H1 (cell line): ENCODE results near the gene LCE3B. TPM values are rescaled to one million over a fixed set of nuclear protein-coding genes. Genes with fewer than 3 reads are reported as not detected.

Experiments
- CTCF ChIA-PET: fragments of 300-600 bp; sonication (Branson Sonifier 250); formaldehyde crosslinking; loops from one replicate; lab custom pipeline; 2021; ENCODE audit not compliant: partially characterized antibody; lab: Charles Lee
- POLR2A ChIA-PET: fragments of 300-600 bp; sonication (Branson Sonifier 250); formaldehyde crosslinking; loops from one replicate; lab custom pipeline; 2021; ENCODE audit warnings: inconsistent platforms; ENCODE audit not compliant: partially characterized antibody; lab: Charles Lee
- DNase-seq, 2 experiments: peaks; one replicate each; pipeline versions ENCODE4 v3.0.0 to v3.0.0-alpha.2; 2010 to 2022; ENCODE audit warnings: low spot score in 2 of 2, low read depth in 1 of 2, mixed read lengths in 1 of 2
- FAIRE-seq: peaks from 2 replicates; lab custom pipeline; 2011; peaks lifted over from hg19 to GRCh38; lab: Jason Lieb, UNC
- H2AFZ ChIP-seq: 2 replicates; pipeline ENCODE4 v1.8.1; 2012; ENCODE audit warnings: low read length, inconsistent platforms
- H2AK5ac ChIP-seq: 2 replicates; pipeline ENCODE4 v1.6.1; 2013; ENCODE audit warnings: low read depth, low read length
- H2BK120ac ChIP-seq: replicated peaks from 2 replicates; pipeline ENCODE3; 2013; ENCODE audit warnings: low read depth, low read length, inconsistent platforms
- H2BK12ac ChIP-seq: 2 replicates; pipeline ENCODE4 v1.6.1; 2013; ENCODE audit warnings: low read depth, low read length
- H2BK15ac ChIP-seq: 2 replicates; pipeline ENCODE4 v1.6.1; 2013; ENCODE audit warnings: low read length
- H2BK20ac ChIP-seq: 2 replicates; pipeline ENCODE4 v1.6.1; 2013; ENCODE audit warnings: low read length
- H2BK5ac ChIP-seq: 2 replicates; pipeline ENCODE4 v1.6.1; 2013; ENCODE audit warnings: low read depth, low read length
- H3K14ac ChIP-seq: 2 replicates; pipeline ENCODE4 v1.6.1; 2013; ENCODE audit warnings: inconsistent platforms; ENCODE audit not compliant: insufficient read length
- H3K18ac ChIP-seq: 2 replicates; pipeline ENCODE4 v1.6.1; 2013; ENCODE audit warnings: low read length; ENCODE audit errors: extremely low read depth
- H3K23ac ChIP-seq: 2 replicates; pipeline ENCODE4 v1.6.1; 2013; ENCODE audit warnings: inconsistent platforms; ENCODE audit not compliant: insufficient read length
- H3K23me2 ChIP-seq: 2 replicates; pipeline ENCODE4 v1.6.1; 2013; ENCODE audit warnings: low read depth, low read length
- H3K27ac ChIP-seq: 2 replicates; pipeline ENCODE4 v1.6.1; 2011; ENCODE audit warnings: low read depth, low read length, inconsistent platforms
- H3K27me3 ChIP-seq, 4 experiments: replicated peaks in 1 of 4; 1 replicate in 1 of 4; 2 replicates in 3 of 4; pipeline versions ENCODE4 v1.6.1 to v1.8.1; 2011 to 2013; ENCODE audit warnings: low read length in 3 of 4, mild to moderate bottlenecking in 3 of 4, inconsistent platforms in 2 of 4, mixed read lengths in 2 of 4, moderate library complexity in 1 of 4; ENCODE audit not compliant: control insufficient read depth in 3 of 4, insufficient read depth in 3 of 4; ENCODE audit errors: extremely low read depth in 1 of 4
- H3K36me3 ChIP-seq, 4 experiments: 2 replicates each; pipeline versions ENCODE4 v1.6.1 to v1.8.1; 2011 to 2013; ENCODE audit warnings: mild to moderate bottlenecking in 4 of 4, low read length in 3 of 4, moderate library complexity in 2 of 4, control low read depth in 1 of 4, inconsistent platforms in 1 of 4; ENCODE audit not compliant: insufficient read depth in 4 of 4, control insufficient read depth in 2 of 4
- H3K4ac ChIP-seq: replicated peaks from 2 replicates; pipeline ENCODE3; 2013; ENCODE audit warnings: low read length, low read depth, mixed read lengths, inconsistent platforms; ENCODE audit not compliant: insufficient read length
- H3K4me1 ChIP-seq, 4 experiments: replicated peaks in 1 of 4; 1 replicate in 1 of 4; 2 replicates in 3 of 4; pipeline versions ENCODE4 v1.6.1 to v1.8.1; 2011 to 2013; ENCODE audit warnings: low read length in 3 of 4, inconsistent platforms in 2 of 4, mixed read lengths in 1 of 4; ENCODE audit not compliant: insufficient read depth in 4 of 4, control insufficient read depth in 3 of 4
- H3K4me2 ChIP-seq, 2 experiments: 2 replicates each; pipeline versions ENCODE4 v1.6.1 to v1.8.1; 2011 to 2013; ENCODE audit warnings: low read depth in 2 of 2, low read length in 2 of 2, control low read depth in 1 of 2, inconsistent platforms in 1 of 2, mild to moderate bottlenecking in 1 of 2; ENCODE audit not compliant: insufficient read depth in 1 of 2
- H3K4me3 ChIP-seq, 4 experiments: fragments of 200-600, 300-600 bp in 1 of 4; sonication (generic), shearing (Covaris generic), sonication (Bioruptor Twin) in 1 of 4; 2 replicates each; pipeline versions ENCODE4 v1.5.1 to v1.8.1; 2011 to 2016; ENCODE audit warnings: low read length in 4 of 4, low read depth in 3 of 4, control low read depth in 2 of 4, inconsistent platforms in 2 of 4, mild to moderate bottlenecking in 2 of 4, mixed read lengths in 1 of 4, moderate library complexity in 1 of 4; ENCODE audit not compliant: insufficient read depth in 2 of 4; ENCODE audit errors: extremely low read depth in 1 of 4
- H3K56ac ChIP-seq: replicated peaks from 2 replicates; pipeline ENCODE3; 2013; ENCODE audit warnings: low read depth, mild to moderate bottlenecking, mixed read lengths, low read length, inconsistent platforms; ENCODE audit not compliant: insufficient read length
- H3K79me1 ChIP-seq: 2 replicates; pipeline ENCODE4 v1.6.1; 2013; ENCODE audit warnings: low read depth, low read length, control low read depth
- H3K79me2 ChIP-seq, 2 experiments: 2 replicates each; pipeline versions ENCODE4 v1.6.1 to v1.8.1; 2012 to 2013; ENCODE audit warnings: low read length in 2 of 2, mild to moderate bottlenecking in 2 of 2, inconsistent platforms in 1 of 2; ENCODE audit not compliant: insufficient read depth in 2 of 2, control insufficient read depth in 1 of 2
- H3K9ac ChIP-seq, 4 experiments: replicated peaks in 1 of 4; 1 replicate in 1 of 4; 2 replicates in 3 of 4; pipeline versions ENCODE4 v1.6.1 to v1.8.1; 2011 to 2013; ENCODE audit warnings: low read depth in 3 of 4, low read length in 3 of 4, control low read depth in 2 of 4, mild to moderate bottlenecking in 2 of 4, moderate library complexity in 2 of 4, inconsistent platforms in 1 of 4; ENCODE audit errors: extremely low read depth in 1 of 4
- H3K9me3 ChIP-seq, 2 experiments: 2 replicates each; pipeline versions ENCODE4 v1.6.1 to v1.8.1; 2012 to 2013; ENCODE audit warnings: mild to moderate bottlenecking in 2 of 2, moderate library complexity in 2 of 2, control low read depth in 1 of 2, inconsistent platforms in 1 of 2, low read depth in 1 of 2, low read length in 1 of 2, mixed read lengths in 1 of 2; ENCODE audit not compliant: insufficient read depth in 2 of 2
- H4K20me1 ChIP-seq, 2 experiments: replicated peaks in 1 of 2; 2 replicates each; pipeline versions ENCODE3 to v1.8.1; 2011 to 2013; ENCODE audit warnings: inconsistent platforms in 2 of 2, low read length in 2 of 2, mild to moderate bottlenecking in 1 of 2; ENCODE audit not compliant: insufficient read depth in 2 of 2, control insufficient read depth in 1 of 2
- H4K5ac ChIP-seq: 2 replicates; pipeline ENCODE4 v1.6.1; 2013; ENCODE audit warnings: low read length, low read depth, mixed read lengths, inconsistent platforms; ENCODE audit not compliant: insufficient read length
- H4K8ac ChIP-seq: 2 replicates; pipeline ENCODE4 v1.8.0; 2013; ENCODE audit warnings: mild to moderate bottlenecking, moderate library complexity, low read length, inconsistent platforms; ENCODE audit not compliant: insufficient read depth; ENCODE audit errors: extremely low read depth
- H4K91ac ChIP-seq: replicated peaks from 2 replicates; pipeline ENCODE3; 2013; ENCODE audit warnings: low read length, mixed read lengths, inconsistent platforms; ENCODE audit not compliant: insufficient read length
- POU5F1 ChIP-seq: IDR thresholded peaks from 2 replicates; pipeline ENCODE4 v1.6.1; 2011; ENCODE audit warnings: low read depth, mild to moderate bottlenecking, low read length, moderate library complexity
- SP2 ChIP-seq: IDR thresholded peaks from 2 replicates; pipeline ENCODE4 v1.6.1; 2012; ENCODE audit warnings: mild to moderate bottlenecking, low read length, inconsistent platforms
- TBP ChIP-seq: IDR thresholded peaks from 2 replicates; pipeline ENCODE4 v1.6.1; 2011; ENCODE audit warnings: low read depth, low read length, improper control_type of control experiment
- WGBS, 2 experiments: shearing (Covaris generic) in 1 of 2; methylation state at CpG; one replicate each; pipeline versions ENCODE4 v1.1.6 to v1.1.7; 2013 to 2015; ENCODE audit warnings: low lambda C conversion rate in 2 of 2, mixed read lengths in 2 of 2, inconsistent platforms in 1 of 2, low coverage in 1 of 2, missing lambda C conversion rate in 1 of 2; ENCODE audit not compliant: insufficient replicate concordance in 2 of 2, insufficient coverage in 1 of 2, insufficient read length in 1 of 2; ENCODE audit errors: extremely low coverage in 1 of 2, missing lambda C conversion rate in 1 of 2; 5-methylcytosine and 5-hydroxymethylcytosine counted together
- polyA plus RNA-seq, 7 experiments: library from polyadenylated mRNA; depleted of rRNA in 3 of 7; stranded (reverse) in 5 of 7; unstranded in 2 of 7; fragments of >200 nt in 5 of 7; fragments of 200-250 nt in 2 of 7; gene quantifications; 1 replicate in 5 of 7; 2 replicates in 1 of 7; 4 replicates in 1 of 7; pipeline versions ENCODE4 v1.2.1 to v1.2.3, GENCODE V29; 2011 to 2013; ENCODE audit warnings: missing spikeins in 2 of 7, mixed read lengths in 2 of 7
- total RNA-seq: library from RNA; stranded (reverse); fragmentation: NEBNext Ultra II Directional; extraction: Animal tissue kit (Norgen Biotek cat#: 25700); gene quantifications from 2 replicates; pipeline ENCODE4 v1.2.1, GENCODE V29; 2021

LCE3B gene
- total and polyA plus RNA-seq, 2 of the 8 experiments (the other 6 are each of a cell fraction or from before 2014, with no cell fraction given) = not detected

DNA sequence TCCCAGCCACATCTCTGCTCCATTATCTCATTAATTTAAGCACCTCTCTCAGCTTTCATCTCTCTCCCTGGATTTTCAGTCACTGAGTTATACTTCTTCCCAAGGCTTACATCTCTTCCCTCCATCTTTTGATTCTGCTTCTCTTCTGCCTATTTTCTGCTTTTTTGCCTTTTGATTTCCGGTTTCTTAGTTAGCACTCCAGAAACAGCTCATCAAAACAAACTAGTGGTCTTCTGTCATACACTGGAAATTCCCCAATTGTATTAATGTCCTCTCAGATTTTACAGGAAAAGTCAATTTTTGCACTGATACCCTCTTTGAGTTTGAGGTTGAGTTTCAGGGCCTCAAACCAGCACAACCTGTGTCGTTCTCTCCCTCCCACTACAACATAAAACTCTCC lies 48.5 kb upstream of the LCE3B start:
- ChIA-PET CTCF (interaction anchor here (1.3 kb wide), 1 partner anchor 218 kb away, joined by 3 read pairs; no protein-coding TSS in a partner anchor), POLR2A (no interaction called here)
- H3K14ac ChIP-seq = no peak overlapping the region
- H4K8ac ChIP-seq = no peak overlapping the region
- H4K20me1 ChIP-seq = no peaks in the 10 kb centered on the region
- H3K4me1 ChIP-seq = no peaks in the 10 kb centered on the region
- H3K79me1 ChIP-seq = no peaks in the 10 kb centered on the region
- H3K27ac ChIP-seq = no peak overlapping the region
- 50% methylated on average over 2 of the region's 2 CpGs; no CpG with 5 or more reads in 1 of the 2 experiments for WGBS, 2 experiments
- H2AFZ ChIP-seq = no peak overlapping the region
- no peaks in the 10 kb centered on the region for H3K79me2 ChIP-seq
- H3K4me2 ChIP-seq = no peak overlapping the region
- no peak overlapping the region for H2BK20ac ChIP-seq
- H3K56ac ChIP-seq = no peak overlapping the region
- H2BK15ac ChIP-seq = no peak overlapping the region
- no peak overlapping the region for H4K5ac ChIP-seq
- H3K18ac ChIP-seq = no peak overlapping the region
- H3K9me3 ChIP-seq = peaks cover 70 to 78% of the 10 kb centered on the region in 2 experiments
- no peak overlapping the region for H2BK5ac ChIP-seq
- no peak overlapping the region for H3K4me3 ChIP-seq
- no peak overlapping the region for H4K91ac ChIP-seq
- no peak overlapping the region for H2AK5ac ChIP-seq
- no peak overlapping the region for H3K9ac ChIP-seq
- DNase-seq (no peak), FAIRE-seq (no peak)
- H3K23ac ChIP-seq = no peak overlapping the region
- no peak overlapping the region for H2BK12ac ChIP-seq
- H3K27me3 ChIP-seq = no peaks in the 10 kb centered on the region
- H3K36me3 ChIP-seq = no peaks in the 10 kb centered on the region
- H3K23me2 ChIP-seq = no peaks in the 10 kb centered on the region; the same call in 1 of the 2 replicates
- H3K4ac ChIP-seq = no peak overlapping the region
- H2BK120ac ChIP-seq = no peak overlapping the region
- TF ChIP-seq SP2 (no peak), POU5F1 (no peak), TBP (no peak)
